ENCODE measurements around the gene EIF3M.
"Not testable (repeated sequence)": the region's sequence is repeated elsewhere in the genome, so short reads cannot be mapped to it uniquely, and the experiment has no call there.

Gene EIF3M

GRCh38 chr11:32586576-32587190, 3.1 kb downstream of the EIF3M start:
- Histone ChIP-seq H3K4me1 (ENCODE audit: control insufficient read depth, insufficient read depth, low read depth, low read length) (peaks cover 3% of the 10 kb centered on the region), H3K36me3 (ENCODE audit: control insufficient read depth in 1 of 2, insufficient read depth in 2 of 2, low read depth in 1 of 2, low read length in 2 of 2) (peaks cover 15 to 42% of the 10 kb centered on the region in 2 experiments), H3K4me3 (ENCODE audit: insufficient read depth in 1 of 2, low read depth in 1 of 2, low read length in 2 of 2) (no peak overlapping the region), H2BK12ac (ENCODE audit: low read length in 2 of 2) (no peak overlapping the region), H2BK120ac (ENCODE audit: low read depth, low read length) (no peak overlapping the region), H3K27ac (ENCODE audit: low read length, poor library complexity, severe bottlenecking) (no peak overlapping the region), H3K9me3 (ENCODE audit: control insufficient read depth, low read length) (no peaks in the 10 kb centered on the region), H2BK5ac (ENCODE audit: low read depth, low read length, poor library complexity, severe bottlenecking) (no peak overlapping the region), H3K18ac (ENCODE audit: low read depth in 1 of 2, low read length in 2 of 2) (no peak overlapping the region), H3K27me3 (ENCODE audit: control insufficient read depth in 1 of 2, insufficient read depth in 1 of 2, low read length in 2 of 2) (no peaks in the 10 kb centered on the region), H2AK5ac (ENCODE audit: low read length, severe bottlenecking) (no peak overlapping the region), H4K91ac (ENCODE audit: low read length) (no peak overlapping the region), H4K8ac (ENCODE audit: low read length) (no peak overlapping the region), H2AFZ (ENCODE audit: low read depth, low read length) (no peak overlapping the region), H3K9ac (ENCODE audit: low read length) (peak overlapping the region; percentile 40), H2BK15ac (ENCODE audit: low read depth, poor library complexity, severe bottlenecking) (no peak overlapping the region), H3K23ac (ENCODE audit: low read length in 2 of 2) (no peak overlapping the region), H3K4ac (ENCODE audit: low read depth in 1 of 2, low read length in 2 of 2) (no peak overlapping the region), H3K4me2 (ENCODE audit: low read length, poor library complexity, severe bottlenecking) (no peak overlapping the region), H3K14ac (ENCODE audit: low read length in 2 of 2) (no peak overlapping the region), H3K79me1 (replicated peaks; ENCODE audit: low read length, poor library complexity, severe bottlenecking) (peaks cover 13% of the 10 kb centered on the region)
- 82% methylated on average over 3 of the region's 4 CpGs for WGBS
- peak; percentile 47 for DNase-seq

GRCh38 chr11:32594272-32594671, 10.6 kb downstream of the EIF3M start:
- Histone ChIP-seq H3K9me3 (ENCODE audit: control insufficient read depth, low read length) (no peaks in the 10 kb centered on the region), H3K14ac (ENCODE audit: low read length in 2 of 2) (no peak overlapping the region), H2BK5ac (ENCODE audit: low read depth, low read length, poor library complexity, severe bottlenecking) (no peak overlapping the region), H3K27ac (ENCODE audit: low read length, poor library complexity, severe bottlenecking) (no peak overlapping the region), H3K18ac (ENCODE audit: low read depth in 1 of 2, low read length in 2 of 2) (no peak overlapping the region), H3K9ac (ENCODE audit: low read length) (no peak overlapping the region), H3K23ac (ENCODE audit: low read length in 2 of 2) (no peak overlapping the region), H2BK120ac (ENCODE audit: low read depth, low read length) (no peak overlapping the region), H3K36me3 (ENCODE audit: control insufficient read depth in 1 of 2, insufficient read depth in 2 of 2, low read depth in 1 of 2, low read length in 2 of 2) (peaks cover 33 to 99% of the 10 kb centered on the region in 2 experiments), H2BK15ac (ENCODE audit: low read depth, poor library complexity, severe bottlenecking) (no peak overlapping the region), H3K4me2 (ENCODE audit: low read length, poor library complexity, severe bottlenecking) (no peak overlapping the region), H3K79me1 (replicated peaks; ENCODE audit: low read length, poor library complexity, severe bottlenecking) (peaks cover 30% of the 10 kb centered on the region), H2BK12ac (ENCODE audit: low read length in 2 of 2) (no peak overlapping the region), H3K4me1 (ENCODE audit: control insufficient read depth, insufficient read depth, low read depth, low read length) (no peaks in the 10 kb centered on the region), H3K4me3 (ENCODE audit: insufficient read depth in 1 of 2, low read depth in 1 of 2, low read length in 2 of 2) (no peak overlapping the region), H2AK5ac (ENCODE audit: low read length, severe bottlenecking) (no peak overlapping the region), H4K8ac (ENCODE audit: low read length) (no peak overlapping the region), H3K4ac (ENCODE audit: low read depth in 1 of 2, low read length in 2 of 2) (no peak overlapping the region), H4K91ac (ENCODE audit: low read length) (no peak overlapping the region), H2AFZ (ENCODE audit: low read depth, low read length) (no peak overlapping the region), H3K27me3 (ENCODE audit: control insufficient read depth in 1 of 2, insufficient read depth in 1 of 2, low read length in 2 of 2) (no peaks in the 10 kb centered on the region)
- DNase-seq = no peak

- H2BK120ac ChIP-seq (ENCODE audit: low read depth, low read length); DNase-seq: not testable (repeated sequence)
- 99% methylated on average over 14 of the region's 14 CpGs for WGBS
These were observed 12.5 kb downstream of the EIF3M start for GRCh38 chr11:32596114-32596513.

GRCh38 chr11:32597921-32598320, 14.3 kb downstream of the EIF3M start:
- Histone ChIP-seq H3K18ac (ENCODE audit: low read depth in 1 of 2, low read length in 2 of 2) (no peak overlapping the region), H3K27me3 (ENCODE audit: control insufficient read depth in 1 of 2, insufficient read depth in 1 of 2, low read length in 2 of 2) (no peaks in the 10 kb centered on the region), H3K4me2 (ENCODE audit: low read length, poor library complexity, severe bottlenecking) (no peak overlapping the region), H3K4ac (ENCODE audit: low read depth in 1 of 2, low read length in 2 of 2) (no peak overlapping the region), H2AK5ac (ENCODE audit: low read length, severe bottlenecking) (no peak overlapping the region), H2BK5ac (ENCODE audit: low read depth, low read length, poor library complexity, severe bottlenecking) (no peak overlapping the region), H3K36me3 (ENCODE audit: control insufficient read depth in 1 of 2, insufficient read depth in 2 of 2, low read depth in 1 of 2, low read length in 2 of 2) (peaks cover 12 to 99% of the 10 kb centered on the region in 2 experiments), H3K4me1 (ENCODE audit: control insufficient read depth, insufficient read depth, low read depth, low read length) (no peaks in the 10 kb centered on the region), H3K4me3 (ENCODE audit: insufficient read depth in 1 of 2, low read depth in 1 of 2, low read length in 2 of 2) (no peak overlapping the region), H3K23ac (ENCODE audit: low read length in 2 of 2) (no peak overlapping the region), H3K79me1 (replicated peaks; ENCODE audit: low read length, poor library complexity, severe bottlenecking) (peaks cover 12% of the 10 kb centered on the region), H2AFZ (ENCODE audit: low read depth, low read length) (no peak overlapping the region), H3K14ac (ENCODE audit: low read length in 2 of 2) (no peak overlapping the region), H3K27ac (ENCODE audit: low read length, poor library complexity, severe bottlenecking) (no peak overlapping the region), H2BK120ac (ENCODE audit: low read depth, low read length) (no peak overlapping the region), H4K8ac (ENCODE audit: low read length) (no peak overlapping the region), H3K9me3 (ENCODE audit: control insufficient read depth, low read length) (no peaks in the 10 kb centered on the region), H4K91ac (ENCODE audit: low read length) (no peak overlapping the region), H2BK15ac (ENCODE audit: low read depth, poor library complexity, severe bottlenecking) (no peak overlapping the region), H3K9ac (ENCODE audit: low read length) (no peak overlapping the region), H2BK12ac (ENCODE audit: low read length in 2 of 2) (no peak overlapping the region)
- DNase-seq = no peak
- 100% methylated on average over 1 of the region's 1 CpG for WGBS

More at GRCh38 chr11:32596114-32596513, 12.5 kb downstream of the EIF3M start:
- not testable (repeated sequence) for H2BK12ac ChIP-seq (ENCODE audit: low read length in 2 of 2); H3K27ac ChIP-seq (ENCODE audit: low read length, poor library complexity, severe bottlenecking); H2AK5ac ChIP-seq (ENCODE audit: low read length, severe bottlenecking); H3K9ac ChIP-seq (ENCODE audit: low read length); H3K4me3 ChIP-seq (ENCODE audit: insufficient read depth in 1 of 2, low read depth in 1 of 2, low read length in 2 of 2); H4K91ac ChIP-seq (ENCODE audit: low read length); H2BK15ac ChIP-seq (ENCODE audit: low read depth, poor library complexity, severe bottlenecking); H2BK5ac ChIP-seq (ENCODE audit: low read depth, low read length, poor library complexity, severe bottlenecking); H3K18ac ChIP-seq (ENCODE audit: low read depth in 1 of 2, low read length in 2 of 2); H3K4me2 ChIP-seq (ENCODE audit: low read length, poor library complexity, severe bottlenecking); H3K14ac ChIP-seq (ENCODE audit: low read length in 2 of 2); H3K27me3 ChIP-seq (ENCODE audit: control insufficient read depth in 1 of 2, insufficient read depth in 1 of 2, low read length in 2 of 2); H3K4ac ChIP-seq (ENCODE audit: low read depth in 1 of 2, low read length in 2 of 2); H3K4me1 ChIP-seq (ENCODE audit: control insufficient read depth, insufficient read depth, low read depth, low read length); H3K23ac ChIP-seq (ENCODE audit: low read length in 2 of 2); H2AFZ ChIP-seq (ENCODE audit: low read depth, low read length); H4K8ac ChIP-seq (ENCODE audit: low read length); H3K9me3 ChIP-seq (ENCODE audit: control insufficient read depth, low read length)
- Histone ChIP-seq H3K79me1 (replicated peaks; ENCODE audit: low read length, poor library complexity, severe bottlenecking) (peaks cover 22% of the 10 kb centered on the region), H3K36me3 (ENCODE audit: control insufficient read depth in 1 of 2, insufficient read depth in 2 of 2, low read depth in 1 of 2, low read length in 2 of 2) (peaks cover 21 to 99% of the 10 kb centered on the region in 2 experiments)

Data from mesenchymal stem cell (in vitro differentiated cells and primary cell).